ENCODE results near the gene CX3CR1. TPM values are rescaled to one million over a fixed set of nuclear protein-coding genes. Genes with fewer than 3 reads are reported as not detected.

Gene CX3CR1
- total RNA-seq, 2 donors from 2014 or later = 0.28 to 0.54 TPM

DNA sequence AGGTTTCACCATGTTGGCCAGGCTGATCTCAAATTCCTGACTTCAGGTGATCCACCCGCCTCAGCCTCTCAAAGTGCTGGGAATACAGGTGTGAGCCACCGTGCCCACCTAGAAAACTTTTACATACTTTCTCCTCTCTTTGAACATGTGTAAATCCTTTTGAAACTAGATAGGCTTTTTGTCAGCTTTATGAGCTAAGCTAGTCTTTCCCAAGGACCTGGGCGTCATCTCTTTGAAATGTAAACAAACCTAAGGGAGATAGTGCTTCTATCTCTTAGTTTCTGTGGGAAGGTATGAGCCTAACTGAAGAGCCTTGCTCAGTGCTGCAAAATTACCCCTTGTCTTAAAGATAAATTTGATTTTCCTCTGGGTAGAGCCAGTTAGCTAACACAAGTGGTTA lies 4.8 kb downstream of the CX3CR1 start:
- TF ChIP-seq, protein P1, sequence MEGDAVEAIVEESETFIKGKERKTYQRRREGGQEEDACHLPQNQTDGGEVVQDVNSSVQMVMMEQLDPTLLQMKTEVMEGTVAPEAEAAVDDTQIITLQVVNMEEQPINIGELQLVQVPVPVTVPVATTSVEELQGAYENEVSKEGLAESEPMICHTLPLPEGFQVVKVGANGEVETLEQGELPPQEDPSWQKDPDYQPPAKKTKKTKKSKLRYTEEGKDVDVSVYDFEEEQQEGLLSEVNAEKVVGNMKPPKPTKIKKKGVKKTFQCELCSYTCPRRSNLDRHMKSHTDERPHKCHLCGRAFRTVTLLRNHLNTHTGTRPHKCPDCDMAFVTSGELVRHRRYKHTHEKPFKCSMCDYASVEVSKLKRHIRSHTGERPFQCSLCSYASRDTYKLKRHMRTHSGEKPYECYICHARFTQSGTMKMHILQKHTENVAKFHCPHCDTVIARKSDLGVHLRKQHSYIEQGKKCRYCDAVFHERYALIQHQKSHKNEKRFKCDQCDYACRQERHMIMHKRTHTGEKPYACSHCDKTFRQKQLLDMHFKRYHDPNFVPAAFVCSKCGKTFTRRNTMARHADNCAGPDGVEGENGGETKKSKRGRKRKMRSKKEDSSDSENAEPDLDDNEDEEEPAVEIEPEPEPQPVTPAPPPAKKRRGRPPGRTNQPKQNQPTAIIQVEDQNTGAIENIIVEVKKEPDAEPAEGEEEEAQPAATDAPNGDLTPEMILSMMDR (IDR thresholded peaks at IDR 0.05) = no peak
- ATAC-seq (ENCODE audit: insufficient number of reproducible peaks, low FRiP score, low read depth) = no peak
- no peaks in the 10 kb centered on the region for H3K4me1 ChIP-seq (ENCODE audit: control insufficient read depth in 1 of 2, low read depth in 2 of 2)
- no peaks in the 10 kb centered on the region for H3K27me3 ChIP-seq (replicated peaks; ENCODE audit: insufficient read depth)
- no peaks in the 10 kb centered on the region for H3K36me3 ChIP-seq
- DNase-seq (ENCODE audit: low spot score) = no peak
- H3K4me3 ChIP-seq = no peak overlapping the region
- no peaks in the 10 kb centered on the region for H3K9me3 ChIP-seq
- H3K27ac ChIP-seq = no peak overlapping the region

DNA sequence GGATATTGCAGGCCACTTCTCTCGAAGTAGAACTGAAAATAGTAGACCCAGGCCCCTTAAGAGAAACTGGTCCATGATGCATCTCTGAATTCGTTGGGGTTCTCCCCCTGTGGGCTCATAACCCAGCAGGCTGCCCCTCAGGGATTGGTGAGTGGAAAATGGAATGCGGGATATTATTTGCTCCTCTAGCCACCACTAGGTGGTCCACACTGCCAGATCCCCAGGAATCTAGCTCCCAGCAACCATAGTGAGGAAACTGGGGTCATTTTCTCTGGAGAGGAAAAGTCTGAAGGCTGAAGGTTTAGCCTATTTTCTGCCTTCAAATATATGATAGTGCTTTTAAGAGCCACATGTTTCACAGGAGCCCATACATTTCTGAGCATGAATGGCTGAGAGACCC lies 6.7 kb downstream of the CX3CR1 start:
- DNase-seq (ENCODE audit: low spot score) = no peak
- TF ChIP-seq, protein P1 (IDR thresholded peaks at IDR 0.05) = no peak
- Histone ChIP-seq H3K9me3 (no peaks in the 10 kb centered on the region), H3K4me3 (no peak overlapping the region), H3K36me3 (no peaks in the 10 kb centered on the region), H3K27me3 (replicated peaks; ENCODE audit: insufficient read depth) (no peaks in the 10 kb centered on the region), H3K27ac (no peak overlapping the region), H3K4me1 (ENCODE audit: control insufficient read depth in 1 of 2, low read depth in 2 of 2) (no peaks in the 10 kb centered on the region)
- no peak for ATAC-seq (ENCODE audit: insufficient number of reproducible peaks, low FRiP score, low read depth)

DNA sequence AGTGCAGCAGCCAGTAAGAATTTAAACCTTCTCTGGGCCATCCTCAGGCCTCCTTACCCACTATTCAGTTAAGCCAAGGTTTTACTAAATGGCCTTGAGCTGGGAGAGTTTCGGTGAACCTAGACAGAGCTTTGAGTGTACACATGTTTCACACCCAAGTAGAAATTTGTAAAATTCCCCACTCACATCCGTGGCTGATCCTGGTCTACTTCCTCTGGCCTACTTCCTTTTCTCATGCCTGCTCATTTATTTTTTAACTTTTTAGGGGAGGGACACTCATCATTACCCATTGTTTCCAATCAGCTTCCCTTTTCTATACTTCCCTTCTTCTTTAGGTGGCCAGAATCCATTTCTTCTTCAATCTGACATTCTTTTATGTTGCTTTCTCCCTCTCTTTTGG lies 7.6 kb downstream of the CX3CR1 start:
- no peaks in the 10 kb centered on the region for H3K27me3 ChIP-seq (replicated peaks; ENCODE audit: insufficient read depth)
- H3K36me3 ChIP-seq = no peaks in the 10 kb centered on the region
- no peaks in the 10 kb centered on the region for H3K4me1 ChIP-seq (ENCODE audit: control insufficient read depth in 1 of 2, low read depth in 2 of 2)
- H3K4me3 ChIP-seq = no peak overlapping the region
- no peaks in the 10 kb centered on the region for H3K9me3 ChIP-seq
- no peak overlapping the region for H3K27ac ChIP-seq
- no peak for ATAC-seq (ENCODE audit: insufficient number of reproducible peaks, low FRiP score, low read depth)
- TF ChIP-seq, protein P1 (IDR thresholded peaks at IDR 0.05) = no peak
- no peak for DNase-seq (ENCODE audit: low spot score)

DNA sequence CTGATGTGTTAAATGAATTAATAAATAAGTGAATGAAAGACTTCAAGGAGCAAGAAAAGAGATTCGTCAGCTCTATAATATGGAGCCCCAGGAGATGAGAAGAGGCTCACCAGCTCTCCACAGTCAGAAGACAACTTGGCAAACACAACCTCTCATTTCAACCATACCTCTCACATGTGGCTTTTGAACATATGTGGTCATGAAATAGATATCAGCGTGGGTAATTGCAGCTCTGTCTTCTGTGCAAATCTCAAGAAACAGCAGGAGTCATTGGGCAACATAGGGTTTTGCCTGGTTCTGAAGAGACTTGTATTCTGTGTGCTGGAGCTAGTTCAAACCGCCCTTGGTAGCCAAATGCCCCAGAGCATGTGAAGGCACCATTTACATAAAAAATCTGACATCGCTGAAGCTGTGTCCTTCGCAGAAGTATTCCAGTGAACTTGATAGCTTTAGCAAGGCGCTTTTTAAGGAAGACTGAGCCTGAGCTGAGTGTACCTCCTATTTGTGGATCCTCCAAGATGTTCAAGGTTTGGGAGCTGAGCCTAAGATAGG lies 8.4 kb downstream of the CX3CR1 start:
- TF ChIP-seq, protein P1 (IDR thresholded peaks at IDR 0.05) = no peak
- no peaks in the 10 kb centered on the region for H3K27me3 ChIP-seq (replicated peaks; ENCODE audit: insufficient read depth)
- H3K4me3 ChIP-seq = no peak overlapping the region
- no peaks in the 10 kb centered on the region for H3K4me1 ChIP-seq (ENCODE audit: control insufficient read depth in 1 of 2, low read depth in 2 of 2)
- ATAC-seq (ENCODE audit: insufficient number of reproducible peaks, low FRiP score, low read depth) (no peak), DNase-seq (ENCODE audit: low spot score) (no peak)
- H3K27ac ChIP-seq = no peak overlapping the region
- no peaks in the 10 kb centered on the region for H3K36me3 ChIP-seq
- H3K9me3 ChIP-seq = no peaks in the 10 kb centered on the region

- H3K27me3 ChIP-seq (replicated peaks; ENCODE audit: insufficient read depth) = no peaks in the 10 kb centered on the region
- no peak overlapping the region for H3K4me3 ChIP-seq
- DNase-seq (ENCODE audit: low spot score) = no peak
- H3K36me3 ChIP-seq = no peaks in the 10 kb centered on the region
- TF ChIP-seq, protein P1 (IDR thresholded peaks at IDR 0.05) = no peak
- no peak overlapping the region for H3K27ac ChIP-seq
- H3K9me3 ChIP-seq = no peaks in the 10 kb centered on the region
- no peak for ATAC-seq (ENCODE audit: insufficient number of reproducible peaks, low FRiP score, low read depth)
- no peaks in the 10 kb centered on the region for H3K4me1 ChIP-seq (ENCODE audit: control insufficient read depth in 1 of 2, low read depth in 2 of 2)
Measured at GRCh38 chr3:39269528-39269927, 10.3 kb downstream of the CX3CR1 start.

Measured in thoracic aorta (tissue), 2 donors.